NCI-H1417 treated with DMSO at 0.1 percent for 48 hours (cell line): ENCODE results near the gene LITAF.

Experiments used
- DNase-seq: peaks from one replicate; lab custom pipeline; 2025; lab: John Stamatoyannopoulos, UW

The LITAF gene

GRCh38 chr16:11550791-11551498, 35.8 kb downstream of the LITAF start:
- DNase-seq: no peak

- DNase-seq: no peak
Observed at GRCh38 chr16:11547118-11547916, 39.4 kb downstream of the LITAF start.

GRCh38 chr16:11546608-11547061, 40.1 kb downstream of the LITAF start:
- no peak for DNase-seq

- DNase-seq: no peak
Observed at GRCh38 chr16:11543661-11544393, 42.9 kb downstream of the LITAF start.

GRCh38 chr16:11542069-11542744, 44.5 kb downstream of the LITAF start:
- no peak for DNase-seq

- DNase-seq: no peak
Observed at GRCh38 chr16:11539641-11540050, 47.1 kb downstream of the LITAF start.

GRCh38 chr16:11538880-11539279, 47.8 kb downstream of the LITAF start:
- no peak for DNase-seq

- no peak for DNase-seq
Observed at GRCh38 chr16:11536104-11536866, 50.4 kb downstream of the LITAF start.

GRCh38 chr16:11535494-11535893, 51.2 kb downstream of the LITAF start:
- no peak for DNase-seq

GRCh38 chr16:11534262-11534661, 52.5 kb downstream of the LITAF start:
- DNase-seq: no peak

- DNase-seq: no peak
Observed at GRCh38 chr16:11533588-11533987, 53.1 kb downstream of the LITAF start.

GRCh38 chr16:11530171-11530940, 56.4 kb downstream of the LITAF start:
- DNase-seq: no peak

GRCh38 chr16:11529285-11529684, 57.4 kb downstream of the LITAF start:
- no peak for DNase-seq

- no peak for DNase-seq
Observed at GRCh38 chr16:11528053-11528452, 58.7 kb downstream of the LITAF start.

- no peak for DNase-seq
Observed at GRCh38 chr16:11526655-11527350, 59.9 kb downstream of the LITAF start.

- DNase-seq: no peak
Observed at GRCh38 chr16:11524098-11524760, 62.5 kb downstream of the LITAF start.

GRCh38 chr16:11521055-11521454, 65.7 kb downstream of the LITAF start:
- DNase-seq: no peak

- no peak for DNase-seq
Observed at GRCh38 chr16:11520442-11520841, 66.3 kb downstream of the LITAF start.

GRCh38 chr16:11517961-11518360, 68.8 kb downstream of the LITAF start:
- no peak for DNase-seq
